ENCODE data around the gene TRIM31.

DNA sequence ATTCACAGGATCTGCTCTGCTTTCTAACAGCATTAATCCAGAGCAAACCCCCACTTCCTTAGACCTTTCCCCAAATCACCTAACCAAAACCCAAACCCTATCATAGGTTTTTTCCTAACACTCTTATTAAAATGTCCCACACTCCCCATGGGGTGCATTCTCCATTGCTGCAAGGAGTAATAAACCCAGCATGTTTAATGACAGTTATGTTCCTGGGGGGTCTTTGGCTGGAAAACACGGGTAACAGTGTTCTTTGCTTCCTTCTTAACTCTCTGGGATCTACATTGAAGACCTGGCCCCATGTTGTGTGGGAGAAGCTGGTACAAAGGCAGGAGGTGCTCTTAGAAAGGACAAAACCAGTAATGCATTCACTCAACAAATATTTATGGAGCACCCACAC, 16.1 kb downstream of the TRIM31 start:
- TF ChIP-seq IRF2 (CRISPR knock-in tag; IDR thresholded peaks at IDR 0.05; ENCODE audit: borderline replicate concordance, low read depth), result no peak
- TF ChIP-seq, protein P1, sequence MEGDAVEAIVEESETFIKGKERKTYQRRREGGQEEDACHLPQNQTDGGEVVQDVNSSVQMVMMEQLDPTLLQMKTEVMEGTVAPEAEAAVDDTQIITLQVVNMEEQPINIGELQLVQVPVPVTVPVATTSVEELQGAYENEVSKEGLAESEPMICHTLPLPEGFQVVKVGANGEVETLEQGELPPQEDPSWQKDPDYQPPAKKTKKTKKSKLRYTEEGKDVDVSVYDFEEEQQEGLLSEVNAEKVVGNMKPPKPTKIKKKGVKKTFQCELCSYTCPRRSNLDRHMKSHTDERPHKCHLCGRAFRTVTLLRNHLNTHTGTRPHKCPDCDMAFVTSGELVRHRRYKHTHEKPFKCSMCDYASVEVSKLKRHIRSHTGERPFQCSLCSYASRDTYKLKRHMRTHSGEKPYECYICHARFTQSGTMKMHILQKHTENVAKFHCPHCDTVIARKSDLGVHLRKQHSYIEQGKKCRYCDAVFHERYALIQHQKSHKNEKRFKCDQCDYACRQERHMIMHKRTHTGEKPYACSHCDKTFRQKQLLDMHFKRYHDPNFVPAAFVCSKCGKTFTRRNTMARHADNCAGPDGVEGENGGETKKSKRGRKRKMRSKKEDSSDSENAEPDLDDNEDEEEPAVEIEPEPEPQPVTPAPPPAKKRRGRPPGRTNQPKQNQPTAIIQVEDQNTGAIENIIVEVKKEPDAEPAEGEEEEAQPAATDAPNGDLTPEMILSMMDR (IDR thresholded peaks at IDR 0.05), result no peak
- TF ChIP-seq NR3C1 (CRISPR knock-in tag; conservative IDR thresholded peaks at IDR 0.05; ENCODE audit: low read depth), result no peak
- TF ChIP-seq, protein P2, sequence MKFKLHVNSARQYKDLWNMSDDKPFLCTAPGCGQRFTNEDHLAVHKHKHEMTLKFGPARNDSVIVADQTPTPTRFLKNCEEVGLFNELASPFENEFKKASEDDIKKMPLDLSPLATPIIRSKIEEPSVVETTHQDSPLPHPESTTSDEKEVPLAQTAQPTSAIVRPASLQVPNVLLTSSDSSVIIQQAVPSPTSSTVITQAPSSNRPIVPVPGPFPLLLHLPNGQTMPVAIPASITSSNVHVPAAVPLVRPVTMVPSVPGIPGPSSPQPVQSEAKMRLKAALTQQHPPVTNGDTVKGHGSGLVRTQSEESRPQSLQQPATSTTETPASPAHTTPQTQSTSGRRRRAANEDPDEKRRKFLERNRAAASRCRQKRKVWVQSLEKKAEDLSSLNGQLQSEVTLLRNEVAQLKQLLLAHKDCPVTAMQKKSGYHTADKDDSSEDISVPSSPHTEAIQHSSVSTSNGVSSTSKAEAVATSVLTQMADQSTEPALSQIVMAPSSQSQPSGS (CRISPR knock-in tag; IDR thresholded peaks at IDR 0.05; ENCODE audit: borderline replicate concordance, low read depth), result no peak
- TF ChIP-seq SP1 (CRISPR knock-in tag; conservative IDR thresholded peaks at IDR 0.05), result no peak
- TF ChIP-seq, protein P3, sequence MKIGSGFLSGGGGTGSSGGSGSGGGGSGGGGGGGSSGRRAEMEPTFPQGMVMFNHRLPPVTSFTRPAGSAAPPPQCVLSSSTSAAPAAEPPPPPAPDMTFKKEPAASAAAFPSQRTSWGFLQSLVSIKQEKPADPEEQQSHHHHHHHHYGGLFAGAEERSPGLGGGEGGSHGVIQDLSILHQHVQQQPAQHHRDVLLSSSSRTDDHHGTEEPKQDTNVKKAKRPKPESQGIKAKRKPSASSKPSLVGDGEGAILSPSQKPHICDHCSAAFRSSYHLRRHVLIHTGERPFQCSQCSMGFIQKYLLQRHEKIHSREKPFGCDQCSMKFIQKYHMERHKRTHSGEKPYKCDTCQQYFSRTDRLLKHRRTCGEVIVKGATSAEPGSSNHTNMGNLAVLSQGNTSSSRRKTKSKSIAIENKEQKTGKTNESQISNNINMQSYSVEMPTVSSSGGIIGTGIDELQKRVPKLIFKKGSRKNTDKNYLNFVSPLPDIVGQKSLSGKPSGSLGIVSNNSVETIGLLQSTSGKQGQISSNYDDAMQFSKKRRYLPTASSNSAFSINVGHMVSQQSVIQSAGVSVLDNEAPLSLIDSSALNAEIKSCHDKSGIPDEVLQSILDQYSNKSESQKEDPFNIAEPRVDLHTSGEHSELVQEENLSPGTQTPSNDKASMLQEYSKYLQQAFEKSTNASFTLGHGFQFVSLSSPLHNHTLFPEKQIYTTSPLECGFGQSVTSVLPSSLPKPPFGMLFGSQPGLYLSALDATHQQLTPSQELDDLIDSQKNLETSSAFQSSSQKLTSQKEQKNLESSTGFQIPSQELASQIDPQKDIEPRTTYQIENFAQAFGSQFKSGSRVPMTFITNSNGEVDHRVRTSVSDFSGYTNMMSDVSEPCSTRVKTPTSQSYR (CRISPR knock-in tag; IDR thresholded peaks at IDR 0.05), result no peak
- no peak for TF ChIP-seq ZNF138 (CRISPR knock-in tag; conservative IDR thresholded peaks at IDR 0.05)
- TF ChIP-seq ZNF121 (CRISPR knock-in tag; IDR thresholded peaks at IDR 0.05), result no peak
- TF ChIP-seq, protein P4, sequence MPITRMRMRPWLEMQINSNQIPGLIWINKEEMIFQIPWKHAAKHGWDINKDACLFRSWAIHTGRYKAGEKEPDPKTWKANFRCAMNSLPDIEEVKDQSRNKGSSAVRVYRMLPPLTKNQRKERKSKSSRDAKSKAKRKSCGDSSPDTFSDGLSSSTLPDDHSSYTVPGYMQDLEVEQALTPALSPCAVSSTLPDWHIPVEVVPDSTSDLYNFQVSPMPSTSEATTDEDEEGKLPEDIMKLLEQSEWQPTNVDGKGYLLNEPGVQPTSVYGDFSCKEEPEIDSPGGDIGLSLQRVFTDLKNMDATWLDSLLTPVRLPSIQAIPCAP (CRISPR knock-in tag; IDR thresholded peaks at IDR 0.05), result no peak
- TF ChIP-seq ELF4 (CRISPR knock-in tag; IDR thresholded peaks at IDR 0.05; ENCODE audit: low read depth), result no peak
- no peak for TF ChIP-seq ESRRA (CRISPR knock-in tag; IDR thresholded peaks at IDR 0.05; ENCODE audit: borderline replicate concordance)
- TF ChIP-seq JUN (CRISPR knock-in tag; IDR thresholded peaks at IDR 0.05), result no peak
